EH (cell line): ENCODE results near the gene IGF2BP3.

Experiments
- DNase-seq: peaks from one replicate; pipeline ENCODE4 v3.0.0-alpha.2; 2015; ENCODE audit warnings: low read depth

The IGF2BP3 gene

GRCh38 chr7:23293500-23294073, 176.7 kb downstream of the IGF2BP3 start:
- no peak for DNase-seq

- DNase-seq, result no peak
Measured at GRCh38 chr7:23292623-23293022, 177.7 kb downstream of the IGF2BP3 start.

- no peak for DNase-seq
Measured at GRCh38 chr7:23291957-23292560, 178.2 kb downstream of the IGF2BP3 start.

- DNase-seq, result no peak
Measured at GRCh38 chr7:23290993-23291392, 179.3 kb downstream of the IGF2BP3 start.

GRCh38 chr7:23287612-23288011, 182.7 kb downstream of the IGF2BP3 start:
- peak; percentile 9 for DNase-seq

GRCh38 chr7:23285657-23286646, 184.3 kb downstream of the IGF2BP3 start:
- no peak for DNase-seq

GRCh38 chr7:23284871-23285270, 185.4 kb downstream of the IGF2BP3 start:
- DNase-seq, result no peak

GRCh38 chr7:23283086-23283485, 187.2 kb downstream of the IGF2BP3 start:
- no peak for DNase-seq

- no peak for DNase-seq
Measured at GRCh38 chr7:23279819-23280525, 190.3 kb downstream of the IGF2BP3 start.

- DNase-seq, result peak; percentile 71
Measured at GRCh38 chr7:23277359-23277989, 192.8 kb downstream of the IGF2BP3 start.

GRCh38 chr7:23276947-23277346, 193.3 kb downstream of the IGF2BP3 start:
- DNase-seq, result no peak

- no peak for DNase-seq
Measured at GRCh38 chr7:23276376-23276775, 193.9 kb downstream of the IGF2BP3 start.

GRCh38 chr7:23275912-23276311, 194.4 kb downstream of the IGF2BP3 start:
- DNase-seq, result no peak

GRCh38 chr7:23273141-23273599, 197.1 kb downstream of the IGF2BP3 start:
- peak; percentile 79 for DNase-seq

- no peak for DNase-seq
Measured at GRCh38 chr7:23272275-23272674, 198.0 kb downstream of the IGF2BP3 start.

GRCh38 chr7:23268746-23269145, 201.5 kb downstream of the IGF2BP3 start:
- DNase-seq, result peak; percentile 3

- DNase-seq, result no peak
Measured at GRCh38 chr7:23268167-23268566, 202.1 kb downstream of the IGF2BP3 start.

GRCh38 chr7:23267357-23267756, 202.9 kb downstream of the IGF2BP3 start:
- DNase-seq, result no peak

- no peak for DNase-seq
Measured at GRCh38 chr7:23266918-23267317, 203.4 kb downstream of the IGF2BP3 start.

GRCh38 chr7:23264916-23265458, 205.3 kb downstream of the IGF2BP3 start:
- no peak for DNase-seq

GRCh38 chr7:23261843-23262452, 208.3 kb downstream of the IGF2BP3 start:
- peak; percentile 72 for DNase-seq
